H1 (cell line): ENCODE data around the gene PRSS2. TPM values are rescaled to one million over a fixed set of nuclear protein-coding genes. Genes with fewer than 3 reads are reported as not detected.
"Not testable (repeated sequence)": the region's sequence is repeated elsewhere in the genome, so short reads cannot be mapped to it uniquely, and the experiment has no call there.

Source experiments
- CTCF ChIA-PET: fragments of 300-600 bp; sonication (Branson Sonifier 250); formaldehyde crosslinking; loops from one replicate; lab custom pipeline; 2021; ENCODE audit not compliant: partially characterized antibody; lab: Charles Lee
- POLR2A ChIA-PET: fragments of 300-600 bp; sonication (Branson Sonifier 250); formaldehyde crosslinking; loops from one replicate; lab custom pipeline; 2021; ENCODE audit warnings: inconsistent platforms; ENCODE audit not compliant: partially characterized antibody; lab: Charles Lee
- DNase-seq, 2 experiments: peaks; one replicate each; pipeline versions ENCODE4 v3.0.0 to v3.0.0-alpha.2; 2010 to 2022; ENCODE audit warnings: low spot score in 2 of 2, low read depth in 1 of 2, mixed read lengths in 1 of 2
- FAIRE-seq: peaks from 2 replicates; lab custom pipeline; 2011; peaks lifted over from hg19 to GRCh38; lab: Jason Lieb, UNC
- H2AFZ ChIP-seq: 2 replicates; pipeline ENCODE4 v1.8.1; 2012; ENCODE audit warnings: low read length, inconsistent platforms
- H2AK5ac ChIP-seq: 2 replicates; pipeline ENCODE4 v1.6.1; 2013; ENCODE audit warnings: low read depth, low read length
- H2BK120ac ChIP-seq: replicated peaks from 2 replicates; pipeline ENCODE3; 2013; ENCODE audit warnings: low read depth, low read length, inconsistent platforms
- H2BK12ac ChIP-seq: 2 replicates; pipeline ENCODE4 v1.6.1; 2013; ENCODE audit warnings: low read depth, low read length
- H2BK15ac ChIP-seq: 2 replicates; pipeline ENCODE4 v1.6.1; 2013; ENCODE audit warnings: low read length
- H2BK20ac ChIP-seq: 2 replicates; pipeline ENCODE4 v1.6.1; 2013; ENCODE audit warnings: low read length
- H2BK5ac ChIP-seq: 2 replicates; pipeline ENCODE4 v1.6.1; 2013; ENCODE audit warnings: low read depth, low read length
- H3K14ac ChIP-seq: 2 replicates; pipeline ENCODE4 v1.6.1; 2013; ENCODE audit warnings: inconsistent platforms; ENCODE audit not compliant: insufficient read length
- H3K18ac ChIP-seq: 2 replicates; pipeline ENCODE4 v1.6.1; 2013; ENCODE audit warnings: low read length; ENCODE audit errors: extremely low read depth
- H3K23ac ChIP-seq: 2 replicates; pipeline ENCODE4 v1.6.1; 2013; ENCODE audit warnings: inconsistent platforms; ENCODE audit not compliant: insufficient read length
- H3K23me2 ChIP-seq: 2 replicates; pipeline ENCODE4 v1.6.1; 2013; ENCODE audit warnings: low read depth, low read length
- H3K27ac ChIP-seq: 2 replicates; pipeline ENCODE4 v1.6.1; 2011; ENCODE audit warnings: low read depth, low read length, inconsistent platforms
- H3K27me3 ChIP-seq, 4 experiments: replicated peaks in 1 of 4; 1 replicate in 1 of 4; 2 replicates in 3 of 4; pipeline versions ENCODE4 v1.6.1 to v1.8.1; 2011 to 2013; ENCODE audit warnings: low read length in 3 of 4, mild to moderate bottlenecking in 3 of 4, inconsistent platforms in 2 of 4, mixed read lengths in 2 of 4, moderate library complexity in 1 of 4; ENCODE audit not compliant: control insufficient read depth in 3 of 4, insufficient read depth in 3 of 4; ENCODE audit errors: extremely low read depth in 1 of 4
- H3K36me3 ChIP-seq, 4 experiments: 2 replicates each; pipeline versions ENCODE4 v1.6.1 to v1.8.1; 2011 to 2013; ENCODE audit warnings: mild to moderate bottlenecking in 4 of 4, low read length in 3 of 4, moderate library complexity in 2 of 4, control low read depth in 1 of 4, inconsistent platforms in 1 of 4; ENCODE audit not compliant: insufficient read depth in 4 of 4, control insufficient read depth in 2 of 4
- H3K4ac ChIP-seq: replicated peaks from 2 replicates; pipeline ENCODE3; 2013; ENCODE audit warnings: low read length, low read depth, mixed read lengths, inconsistent platforms; ENCODE audit not compliant: insufficient read length
- H3K4me1 ChIP-seq, 4 experiments: replicated peaks in 1 of 4; 1 replicate in 1 of 4; 2 replicates in 3 of 4; pipeline versions ENCODE4 v1.6.1 to v1.8.1; 2011 to 2013; ENCODE audit warnings: low read length in 3 of 4, inconsistent platforms in 2 of 4, mixed read lengths in 1 of 4; ENCODE audit not compliant: insufficient read depth in 4 of 4, control insufficient read depth in 3 of 4
- H3K4me2 ChIP-seq, 2 experiments: 2 replicates each; pipeline versions ENCODE4 v1.6.1 to v1.8.1; 2011 to 2013; ENCODE audit warnings: low read depth in 2 of 2, low read length in 2 of 2, control low read depth in 1 of 2, inconsistent platforms in 1 of 2, mild to moderate bottlenecking in 1 of 2; ENCODE audit not compliant: insufficient read depth in 1 of 2
- H3K4me3 ChIP-seq, 4 experiments: fragments of 200-600, 300-600 bp in 1 of 4; sonication (generic), shearing (Covaris generic), sonication (Bioruptor Twin) in 1 of 4; 2 replicates each; pipeline versions ENCODE4 v1.5.1 to v1.8.1; 2011 to 2016; ENCODE audit warnings: low read length in 4 of 4, low read depth in 3 of 4, control low read depth in 2 of 4, inconsistent platforms in 2 of 4, mild to moderate bottlenecking in 2 of 4, mixed read lengths in 1 of 4, moderate library complexity in 1 of 4; ENCODE audit not compliant: insufficient read depth in 2 of 4; ENCODE audit errors: extremely low read depth in 1 of 4
- H3K56ac ChIP-seq: replicated peaks from 2 replicates; pipeline ENCODE3; 2013; ENCODE audit warnings: low read depth, mild to moderate bottlenecking, mixed read lengths, low read length, inconsistent platforms; ENCODE audit not compliant: insufficient read length
- H3K79me1 ChIP-seq: 2 replicates; pipeline ENCODE4 v1.6.1; 2013; ENCODE audit warnings: low read depth, low read length, control low read depth
- H3K79me2 ChIP-seq, 2 experiments: 2 replicates each; pipeline versions ENCODE4 v1.6.1 to v1.8.1; 2012 to 2013; ENCODE audit warnings: low read length in 2 of 2, mild to moderate bottlenecking in 2 of 2, inconsistent platforms in 1 of 2; ENCODE audit not compliant: insufficient read depth in 2 of 2, control insufficient read depth in 1 of 2
- H3K9ac ChIP-seq, 4 experiments: replicated peaks in 1 of 4; 1 replicate in 1 of 4; 2 replicates in 3 of 4; pipeline versions ENCODE4 v1.6.1 to v1.8.1; 2011 to 2013; ENCODE audit warnings: low read depth in 3 of 4, low read length in 3 of 4, control low read depth in 2 of 4, mild to moderate bottlenecking in 2 of 4, moderate library complexity in 2 of 4, inconsistent platforms in 1 of 4; ENCODE audit errors: extremely low read depth in 1 of 4
- H3K9me3 ChIP-seq, 2 experiments: 2 replicates each; pipeline versions ENCODE4 v1.6.1 to v1.8.1; 2012 to 2013; ENCODE audit warnings: mild to moderate bottlenecking in 2 of 2, moderate library complexity in 2 of 2, control low read depth in 1 of 2, inconsistent platforms in 1 of 2, low read depth in 1 of 2, low read length in 1 of 2, mixed read lengths in 1 of 2; ENCODE audit not compliant: insufficient read depth in 2 of 2
- H4K20me1 ChIP-seq, 2 experiments: replicated peaks in 1 of 2; 2 replicates each; pipeline versions ENCODE3 to v1.8.1; 2011 to 2013; ENCODE audit warnings: inconsistent platforms in 2 of 2, low read length in 2 of 2, mild to moderate bottlenecking in 1 of 2; ENCODE audit not compliant: insufficient read depth in 2 of 2, control insufficient read depth in 1 of 2
- H4K5ac ChIP-seq: 2 replicates; pipeline ENCODE4 v1.6.1; 2013; ENCODE audit warnings: low read length, low read depth, mixed read lengths, inconsistent platforms; ENCODE audit not compliant: insufficient read length
- H4K8ac ChIP-seq: 2 replicates; pipeline ENCODE4 v1.8.0; 2013; ENCODE audit warnings: mild to moderate bottlenecking, moderate library complexity, low read length, inconsistent platforms; ENCODE audit not compliant: insufficient read depth; ENCODE audit errors: extremely low read depth
- H4K91ac ChIP-seq: replicated peaks from 2 replicates; pipeline ENCODE3; 2013; ENCODE audit warnings: low read length, mixed read lengths, inconsistent platforms; ENCODE audit not compliant: insufficient read length
- polyA plus RNA-seq, 7 experiments: library from polyadenylated mRNA; depleted of rRNA in 3 of 7; stranded (reverse) in 5 of 7; unstranded in 2 of 7; fragments of >200 nt in 5 of 7; fragments of 200-250 nt in 2 of 7; gene quantifications; 1 replicate in 5 of 7; 2 replicates in 1 of 7; 4 replicates in 1 of 7; pipeline versions ENCODE4 v1.2.1 to v1.2.3, GENCODE V29; 2011 to 2013; ENCODE audit warnings: missing spikeins in 2 of 7, mixed read lengths in 2 of 7
- total RNA-seq: library from RNA; stranded (reverse); fragmentation: NEBNext Ultra II Directional; extraction: Animal tissue kit (Norgen Biotek cat#: 25700); gene quantifications from 2 replicates; pipeline ENCODE4 v1.2.1, GENCODE V29; 2021

The PRSS2 gene
- total and polyA plus RNA-seq, 2 of the 8 experiments (the other 6 are each of a cell fraction or from before 2014, with no cell fraction given), result not detected

DNA sequence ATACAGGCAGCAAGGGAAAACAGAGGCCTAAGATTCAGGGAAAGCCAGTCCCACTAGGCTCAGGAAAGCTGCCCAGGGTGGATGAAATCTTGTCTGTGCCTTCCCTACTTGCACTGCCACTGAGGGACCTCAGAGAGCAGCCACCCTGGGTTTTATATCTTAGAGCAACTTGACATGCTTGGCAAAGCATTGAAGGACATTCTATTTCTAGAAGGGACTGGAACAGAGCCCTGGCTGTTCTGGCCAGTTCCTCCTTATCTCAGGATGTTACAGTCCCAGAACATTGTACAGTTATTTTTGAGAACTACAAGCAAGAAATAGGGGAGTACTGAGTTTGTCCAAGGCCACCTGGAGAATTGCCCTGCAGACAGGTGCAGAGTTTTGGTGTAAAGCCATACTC lies 28.8 kb upstream of the PRSS2 start:
- H4K91ac ChIP-seq, H2AK5ac ChIP-seq, H3K56ac ChIP-seq, H3K23me2 ChIP-seq, H3K4me1 ChIP-seq, H3K36me3 ChIP-seq, DNase-seq, H2BK15ac ChIP-seq, H3K9ac ChIP-seq, H3K79me1 ChIP-seq, H3K79me2 ChIP-seq, H4K5ac ChIP-seq, H3K27me3 ChIP-seq, H3K14ac ChIP-seq, H2BK12ac ChIP-seq, H2BK5ac ChIP-seq, H3K23ac ChIP-seq, H3K9me3 ChIP-seq, FAIRE-seq, H3K4me3 ChIP-seq, H3K4ac ChIP-seq, H4K20me1 ChIP-seq, H4K8ac ChIP-seq, H3K18ac ChIP-seq, H3K27ac ChIP-seq, H2BK120ac ChIP-seq, H2BK20ac ChIP-seq, POLR2A ChIA-PET, H2AFZ ChIP-seq, H3K4me2 ChIP-seq: not testable (repeated sequence)
- CTCF ChIA-PET, result interaction anchor here (0.5 to 1.6 kb wide), 4 partner anchors 26 to 1148 kb away, joined by 3 to 4 read pairs (median 3); no protein-coding TSS in a partner anchor
